GM19468 (cell line): Measurements from ENCODE around the gene TIMM22.
A peak's percentile ranks its signal among the peaks of the same experiment; 100 is the strongest.
"Not testable (repeated sequence)": the region's sequence is repeated elsewhere in the genome, so short reads cannot be mapped to it uniquely, and the experiment has no call there.

Experiments used
- ATAC-seq: cut with Tn5 transposase; IDR thresholded peaks from one replicate; pipeline ENCODE4 v1.9.1; 2021; ENCODE audit warnings: mild to moderate bottlenecking, moderate library complexity, moderate number of reproducible peaks; ENCODE audit not compliant: unreplicated experiment; ENCODE audit errors: extremely low read depth

The TIMM22 gene

GRCh38 chr17:996554-997344 is at the start of gene TIMM22:
TSS of gene TIMM22 (plus strand) at chr17:997129. CDS start at chr17:997143, 14 bp downstream.
- peak; percentile 72 for ATAC-seq

- no peak for ATAC-seq
Measured at GRCh38 chr17:948284-948852, 48.6 kb upstream of the TIMM22 start.

- no peak for ATAC-seq
Measured at GRCh38 chr17:949623-950303, 47.2 kb upstream of the TIMM22 start.

GRCh38 chr17:951325-952132 is 45.4 kb upstream of the TIMM22 start:
- no peak for ATAC-seq

GRCh38 chr17:952592-952991 is 44.3 kb upstream of the TIMM22 start:
- not testable (repeated sequence) for ATAC-seq

- no peak for ATAC-seq
Measured at GRCh38 chr17:953767-954166, 43.2 kb upstream of the TIMM22 start.

- ATAC-seq = no peak
Measured at GRCh38 chr17:954431-955164, 42.3 kb upstream of the TIMM22 start.

GRCh38 chr17:956905-957304 is 40.0 kb upstream of the TIMM22 start:
- ATAC-seq = no peak

GRCh38 chr17:957856-958421 is 39.0 kb upstream of the TIMM22 start:
- ATAC-seq = no peak

- ATAC-seq = no peak
Measured at GRCh38 chr17:958712-959451, 38.0 kb upstream of the TIMM22 start.

GRCh38 chr17:962166-962565 is 34.8 kb upstream of the TIMM22 start:
- ATAC-seq = no peak

GRCh38 chr17:962670-963069 is 34.3 kb upstream of the TIMM22 start:
- no peak for ATAC-seq

GRCh38 chr17:964876-965275 is 32.1 kb upstream of the TIMM22 start:
- ATAC-seq = no peak

GRCh38 chr17:965311-965989 is 31.5 kb upstream of the TIMM22 start:
- ATAC-seq = no peak

GRCh38 chr17:967122-967521 is 29.8 kb upstream of the TIMM22 start:
- ATAC-seq = no peak

- ATAC-seq = no peak
Measured at GRCh38 chr17:968812-969730, 27.9 kb upstream of the TIMM22 start.

- ATAC-seq = no peak
Measured at GRCh38 chr17:969811-970355, 27.0 kb upstream of the TIMM22 start.
